Muscle layer of colon (tissue), 2 donors: Measurements from ENCODE around the gene POFUT2.

Experiments used
- H3K27ac ChIP-seq: one replicate; pipeline ENCODE4 v1.7.0; 2013; ENCODE audit warnings: low read depth, mild to moderate bottlenecking, low read length, moderate library complexity
- H3K27me3 ChIP-seq, 2 donors: one replicate each; pipeline ENCODE4 v1.7.0; 2013; ENCODE audit warnings: low read length in 2 of 2, mild to moderate bottlenecking in 2 of 2; ENCODE audit not compliant: insufficient read depth in 2 of 2, control insufficient read depth in 1 of 2
- H3K36me3 ChIP-seq: one replicate; pipeline ENCODE4 v1.7.0; 2013; ENCODE audit warnings: mild to moderate bottlenecking, low read length; ENCODE audit not compliant: insufficient read depth
- H3K4me1 ChIP-seq: one replicate; pipeline ENCODE4 v1.7.0; 2013; ENCODE audit warnings: mild to moderate bottlenecking, low read length; ENCODE audit not compliant: insufficient read depth
- H3K4me3 ChIP-seq, 2 donors: one replicate each; pipeline ENCODE4 v1.7.0; 2013; ENCODE audit warnings: low read length in 2 of 2, low read depth in 1 of 2, mild to moderate bottlenecking in 1 of 2, moderate library complexity in 1 of 2
- H3K9ac ChIP-seq: one replicate; pipeline ENCODE4 v1.7.0; 2013; ENCODE audit warnings: low read length
- H3K9me3 ChIP-seq: one replicate; pipeline ENCODE4 v1.7.0; 2013; ENCODE audit warnings: mild to moderate bottlenecking, low read length
- donor health status: abdominal sarcoma.
- donor health status: Adenocarcinoma of cecum.

Gene POFUT2

GRCh38 chr21:45324489-45325205, 37.0 kb upstream of the POFUT2 start:
- H3K27ac ChIP-seq, result no peak overlapping the region
- no peaks in the 10 kb centered on the region for H3K27me3 ChIP-seq
- H3K4me3 ChIP-seq, result no peak overlapping the region
- no peaks in the 10 kb centered on the region for H3K9me3 ChIP-seq
- H3K4me1 ChIP-seq, result peaks cover 14% of the 10 kb centered on the region
- H3K36me3 ChIP-seq, result no peaks in the 10 kb centered on the region
- H3K9ac ChIP-seq, result no peak overlapping the region

GRCh38 chr21:45323487-45324311, 36.0 kb upstream of the POFUT2 start:
- Histone ChIP-seq H3K9ac (no peak overlapping the region), H3K4me1 (peaks cover 19% of the 10 kb centered on the region), H3K9me3 (no peaks in the 10 kb centered on the region), H3K27ac (no peak overlapping the region), H3K4me3 (no peak overlapping the region), H3K36me3 (no peaks in the 10 kb centered on the region), H3K27me3 (no peaks in the 10 kb centered on the region)

- H3K9ac ChIP-seq, result no peak overlapping the region
- no peak overlapping the region for H3K27ac ChIP-seq
- H3K27me3 ChIP-seq, result no peaks in the 10 kb centered on the region
- H3K4me3 ChIP-seq, result no peak overlapping the region
- no peaks in the 10 kb centered on the region for H3K36me3 ChIP-seq
- peaks cover 24% of the 10 kb centered on the region for H3K4me1 ChIP-seq
- no peaks in the 10 kb centered on the region for H3K9me3 ChIP-seq
These were observed 35.3 kb upstream of the POFUT2 start for GRCh38 chr21:45322960-45323461.

DNA sequence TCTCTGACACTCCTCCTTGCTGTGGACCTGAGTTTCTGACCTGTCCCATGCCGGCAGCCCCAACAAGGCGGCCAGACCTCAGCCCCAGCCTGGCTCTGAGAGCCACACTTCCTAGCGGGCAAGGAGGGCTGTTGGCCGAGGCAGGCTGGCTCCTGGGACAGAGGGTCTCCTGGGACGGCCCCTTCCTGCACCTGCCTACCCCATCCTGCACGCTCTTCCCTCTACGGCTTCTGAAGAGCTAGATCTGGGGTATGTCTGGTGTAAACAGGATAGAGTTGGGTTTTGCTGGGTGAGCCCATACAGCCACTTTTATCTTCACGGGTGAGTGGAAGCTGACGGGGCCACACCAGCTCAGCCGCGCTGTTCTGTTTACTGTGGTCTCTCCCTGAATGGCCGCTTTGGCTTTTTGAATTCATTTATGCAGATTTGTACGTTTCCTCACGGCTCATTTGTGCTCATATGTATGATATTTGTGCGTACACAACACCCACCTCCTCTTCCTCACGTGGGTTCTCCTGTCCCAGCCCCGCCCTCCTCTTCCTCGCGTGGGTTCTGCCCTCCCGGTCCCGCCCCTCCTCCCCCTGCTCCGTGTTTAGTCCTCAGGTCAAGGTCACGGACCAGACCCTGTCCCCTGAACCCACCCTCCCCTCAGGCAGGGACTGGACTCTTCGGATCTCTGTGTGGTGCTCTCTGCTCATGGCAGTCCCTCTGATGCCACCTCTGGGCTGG, 34.7 kb upstream of the POFUT2 start:
- H3K4me1 ChIP-seq, result peaks cover 31% of the 10 kb centered on the region
- no peaks in the 10 kb centered on the region for H3K9me3 ChIP-seq
- H3K27ac ChIP-seq, result no peak overlapping the region
- no peaks in the 10 kb centered on the region for H3K27me3 ChIP-seq
- no peaks in the 10 kb centered on the region for H3K36me3 ChIP-seq
- no peak overlapping the region for H3K4me3 ChIP-seq
- H3K9ac ChIP-seq, result no peak overlapping the region

DNA sequence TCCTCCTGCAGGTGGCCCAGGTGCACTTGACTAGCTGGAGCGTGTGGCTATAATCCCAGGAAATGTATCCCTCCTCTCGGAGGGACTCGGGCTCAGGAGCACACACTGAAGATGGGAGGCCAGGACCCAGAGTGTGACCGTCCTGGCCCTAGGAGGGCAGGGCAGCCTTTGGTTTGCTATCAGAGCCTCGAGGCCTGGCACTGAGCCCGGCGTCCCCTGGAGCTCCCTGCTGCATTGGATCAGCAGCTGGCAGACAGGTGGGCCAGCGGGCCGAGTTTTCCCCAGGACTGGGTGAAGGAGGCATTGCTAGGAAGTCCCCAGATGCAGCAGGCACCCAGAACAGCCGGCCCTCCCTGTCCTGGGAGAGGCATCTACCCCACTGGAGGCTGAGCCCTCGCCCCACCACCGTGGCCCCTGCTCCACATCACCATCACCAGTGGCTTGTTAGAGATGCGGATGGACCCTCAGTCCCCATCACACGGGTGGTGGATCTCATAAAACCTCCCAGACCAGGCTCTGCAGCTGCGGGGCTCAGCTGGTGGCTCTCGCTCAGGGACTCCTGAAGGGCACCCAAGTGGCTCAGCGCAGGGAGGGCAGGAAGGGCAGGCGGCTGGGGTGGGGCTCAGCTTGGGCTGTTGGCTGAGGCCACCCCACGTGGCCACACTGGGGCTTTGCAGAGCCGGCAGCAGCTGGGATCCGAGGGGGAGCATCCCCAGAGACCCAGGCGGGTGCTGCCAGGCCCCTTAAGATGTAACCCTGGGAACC, 32.7 kb upstream of the POFUT2 start:
- peak overlapping the region in 1 of 2 donors; percentile 3 for H3K4me3 ChIP-seq
- H3K36me3 ChIP-seq, result no peaks in the 10 kb centered on the region
- peak overlapping the region; percentile 51 for H3K27ac ChIP-seq
- H3K9ac ChIP-seq, result no peak overlapping the region
- H3K4me1 ChIP-seq, result peaks cover 33% of the 10 kb centered on the region
- H3K27me3 ChIP-seq, result no peaks in the 10 kb centered on the region
- no peaks in the 10 kb centered on the region for H3K9me3 ChIP-seq

DNA sequence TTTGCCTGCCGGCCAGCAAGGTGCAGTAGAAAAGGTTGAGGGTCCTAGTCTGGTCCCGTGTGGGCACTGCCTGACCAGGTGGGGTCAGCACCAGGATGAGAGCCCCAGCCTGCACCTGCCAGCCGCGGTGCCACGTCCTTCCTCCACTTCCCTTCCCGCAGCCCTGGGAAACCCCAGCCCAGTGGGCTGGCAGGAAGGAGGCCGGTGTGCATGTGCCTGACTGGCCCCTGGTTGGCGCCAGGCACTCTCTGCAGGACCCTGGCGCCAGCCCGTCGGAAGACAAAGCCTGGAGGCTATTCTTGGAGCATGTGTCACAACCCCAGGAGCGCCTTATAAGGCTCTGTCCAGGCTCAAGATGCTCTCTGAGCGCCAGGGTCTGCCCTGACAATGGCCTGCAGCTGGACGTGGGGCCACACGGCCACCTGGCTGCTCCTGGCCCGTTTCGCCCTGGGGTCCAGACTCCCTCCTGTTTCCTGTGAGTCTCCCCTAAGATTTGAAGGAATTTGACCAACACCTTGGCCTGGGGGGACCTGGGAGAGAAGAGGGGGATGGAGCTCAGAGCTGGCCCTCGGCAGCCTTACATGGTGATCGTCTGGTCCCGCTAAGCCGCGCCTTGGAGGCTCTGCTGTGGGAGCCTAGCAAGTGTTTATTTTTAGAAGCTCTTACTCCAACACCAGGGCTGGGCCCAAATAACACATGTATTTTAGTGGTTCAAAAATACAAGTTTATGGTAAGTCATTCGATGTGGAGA, 31.9 kb upstream of the POFUT2 start:
- no peaks in the 10 kb centered on the region for H3K27me3 ChIP-seq
- peak overlapping the region; percentile 51 for H3K27ac ChIP-seq
- peaks cover 33% of the 10 kb centered on the region for H3K4me1 ChIP-seq
- H3K9ac ChIP-seq, result no peak overlapping the region
- H3K36me3 ChIP-seq, result no peaks in the 10 kb centered on the region
- peak overlapping the region in 1 of 2 donors; percentile 3 for H3K4me3 ChIP-seq
- H3K9me3 ChIP-seq, result no peaks in the 10 kb centered on the region

- peaks cover 33% of the 10 kb centered on the region for H3K4me1 ChIP-seq
These were observed 31.1 kb upstream of the POFUT2 start for GRCh38 chr21:45318556-45319404.

GRCh38 chr21:45318146-45318555, 30.5 kb upstream of the POFUT2 start:
- Histone ChIP-seq H3K4me1 (peaks cover 33% of the 10 kb centered on the region), H3K4me3 (no peak overlapping the region), H3K9ac (no peak overlapping the region), H3K27ac (peak overlapping the region; percentile 7), H3K9me3 (no peaks in the 10 kb centered on the region), H3K27me3 (no peaks in the 10 kb centered on the region), H3K36me3 (no peaks in the 10 kb centered on the region)

More at GRCh38 chr21:45318556-45319404, 31.1 kb upstream of the POFUT2 start:
- Histone ChIP-seq H3K9ac (no peak overlapping the region), H3K4me3 (no peak overlapping the region), H3K9me3 (no peaks in the 10 kb centered on the region), H3K36me3 (no peaks in the 10 kb centered on the region), H3K27ac (peak overlapping the region; percentile 27), H3K27me3 (no peaks in the 10 kb centered on the region)

- Histone ChIP-seq H3K9me3 (no peaks in the 10 kb centered on the region), H3K4me1 (peaks cover 33% of the 10 kb centered on the region), H3K27ac (peak overlapping the region; percentile 7), H3K4me3 (no peak overlapping the region), H3K9ac (no peak overlapping the region), H3K36me3 (no peaks in the 10 kb centered on the region), H3K27me3 (no peaks in the 10 kb centered on the region)
These were observed 29.9 kb upstream of the POFUT2 start for GRCh38 chr21:45317398-45318145.
